ENCODE data around the gene CDH18.

GRCh38 chr5:19487480-19487879 lies 500.5 kb downstream of the CDH18 start:
- TF ChIP-seq CTCF (IDR thresholded peaks at IDR 0.05; ENCODE audit: insufficient read depth, low read length, poor library complexity, severe bottlenecking) (no peak), EZH2phosphoT487 (conservative IDR thresholded peaks at IDR 0.05; ENCODE audit: low read length) (no peak)

All from SU-DHL-6 (cell line).